CD4-positive, alpha-beta T cell treated with Interferon alpha-2 for 1 hour (primary cell): ENCODE measurements around the gene MYO16.

Experiments
- DNase-seq, 2 donors: peaks; one replicate each; pipeline ENCODE4 v3.0.0-alpha.2; 2020 to 2022

MYO16 gene

GRCh38 chr13:108947551-108948030 is 318.2 kb downstream of the MYO16 start:
- no peak for DNase-seq

DNA sequence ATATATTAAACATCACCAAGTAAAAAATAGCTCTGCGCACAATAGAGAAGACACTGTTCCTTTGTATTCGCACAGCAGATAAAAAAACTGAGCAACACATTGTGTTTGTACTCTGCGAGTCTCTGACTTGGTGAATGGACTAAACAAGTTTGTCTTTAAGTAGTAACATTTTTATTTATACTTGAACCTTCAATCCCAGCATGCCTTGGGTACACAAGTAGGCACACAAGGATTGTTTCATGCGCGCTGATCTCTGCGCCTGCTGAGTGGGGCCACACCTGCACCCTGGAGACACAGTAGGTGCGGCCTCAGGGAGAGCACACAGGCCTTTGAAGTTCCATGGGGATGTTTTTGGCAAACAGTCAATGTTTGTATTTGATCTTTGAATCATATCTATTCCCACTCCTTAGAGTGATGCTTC is 318.9 kb downstream of the MYO16 start:
- no peak for DNase-seq

- no peak for DNase-seq
These were observed 321.1 kb downstream of the MYO16 start for GRCh38 chr13:108950333-108951010.

GRCh38 chr13:108955741-108956140 is 326.3 kb downstream of the MYO16 start:
- DNase-seq: no peak

DNA sequence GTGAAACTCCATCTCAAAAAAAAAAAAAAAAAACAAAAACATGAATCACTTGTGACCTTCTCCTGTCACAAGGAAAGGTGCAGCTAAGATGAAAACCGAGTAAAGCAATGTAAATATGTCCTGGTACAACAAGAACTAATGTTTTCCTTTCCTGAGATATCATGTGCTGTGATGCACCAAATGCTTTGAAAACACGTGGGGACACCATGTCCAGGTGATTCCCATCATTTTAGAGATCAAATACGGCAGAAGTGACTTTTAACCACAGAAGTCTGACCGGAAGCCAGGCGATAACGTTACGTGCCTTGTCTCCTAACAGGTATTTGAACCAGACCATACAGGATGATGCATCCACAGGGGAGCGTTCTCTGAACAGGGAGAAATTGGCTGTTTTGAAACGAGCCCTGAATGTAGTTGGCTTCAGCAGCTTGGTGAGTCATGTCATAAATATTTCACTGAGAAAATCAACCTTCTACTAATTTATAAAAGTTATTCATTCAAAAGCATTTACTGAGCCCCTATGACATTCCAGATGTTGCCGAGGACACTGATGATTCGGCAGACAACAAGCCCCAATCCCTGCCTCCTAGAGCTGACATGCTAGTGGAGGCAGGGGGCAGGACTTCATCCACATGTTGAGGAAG is 328.1 kb downstream of the MYO16 start:
- no peak for DNase-seq

- no peak for DNase-seq
These were observed 328.6 kb downstream of the MYO16 start for GRCh38 chr13:108958013-108958376.

DNA sequence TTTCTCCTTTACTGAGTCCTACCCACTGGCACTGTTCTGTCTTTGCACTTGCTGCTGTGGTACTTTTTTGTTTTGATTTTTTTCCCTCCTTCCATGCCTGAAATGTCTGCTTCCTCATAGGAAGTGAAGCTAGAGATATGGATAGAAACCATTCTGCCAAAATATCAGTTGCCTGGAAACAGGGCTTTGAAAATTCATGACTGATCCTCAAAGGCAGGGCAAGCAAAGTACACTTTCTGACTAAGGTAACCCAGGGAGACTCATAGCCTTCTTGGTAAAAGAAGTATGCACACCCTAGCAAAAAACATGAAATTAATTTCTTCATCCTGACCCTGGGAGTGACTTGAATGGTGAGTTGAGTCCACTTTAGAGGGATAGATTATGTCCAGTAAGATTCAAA is 329.8 kb downstream of the MYO16 start:
- no peak for DNase-seq

GRCh38 chr13:108960006-108960405 is 330.6 kb downstream of the MYO16 start:
- DNase-seq: no peak

DNA sequence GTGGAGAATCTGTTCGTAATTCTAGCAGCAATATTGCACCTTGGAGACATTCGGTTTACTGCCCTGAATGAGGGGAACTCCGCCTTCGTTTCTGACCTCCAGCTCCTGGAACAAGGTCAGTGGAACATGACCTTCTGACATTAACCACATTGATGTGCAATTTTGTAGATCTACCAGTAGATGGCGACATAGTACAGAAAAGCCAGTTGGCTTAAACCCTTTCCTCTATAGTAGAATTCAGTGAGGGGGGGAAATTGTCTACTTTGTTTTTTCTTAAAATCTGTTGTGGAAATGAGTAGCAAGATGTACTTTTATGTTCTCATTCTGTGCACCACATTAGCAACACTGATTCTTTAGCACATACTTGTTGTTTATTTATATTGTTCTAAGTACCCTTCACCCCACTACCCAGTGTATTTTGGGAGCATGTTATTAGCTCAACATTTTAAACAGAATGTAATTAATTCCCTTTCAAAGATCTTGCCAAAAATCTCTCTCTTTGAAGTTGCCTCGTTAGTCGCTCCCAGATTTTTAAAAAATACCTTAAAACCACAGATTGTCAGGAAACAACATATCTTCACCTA is 332.2 kb downstream of the MYO16 start:
- DNase-seq: peak in 1 of 2 donors; percentile 63

DNA sequence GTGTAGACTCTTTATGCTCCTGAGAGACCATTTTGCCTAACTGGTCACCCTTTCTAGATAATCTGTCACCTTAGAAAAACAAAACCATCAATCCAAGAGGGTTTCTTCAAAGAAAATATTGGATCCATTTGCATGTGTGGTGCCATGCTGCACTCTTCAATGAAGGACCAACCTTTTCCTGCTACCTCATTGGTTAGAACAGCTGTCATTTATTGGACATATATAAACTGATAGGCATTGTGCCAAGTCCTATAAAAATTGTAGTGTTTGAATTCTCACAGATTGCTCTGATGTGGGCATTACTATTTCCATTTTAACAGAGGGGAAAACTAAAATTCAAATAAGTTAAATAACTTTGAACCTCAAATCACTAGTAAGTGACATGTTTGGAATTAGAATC is 333.2 kb downstream of the MYO16 start:
- DNase-seq: no peak

DNA sequence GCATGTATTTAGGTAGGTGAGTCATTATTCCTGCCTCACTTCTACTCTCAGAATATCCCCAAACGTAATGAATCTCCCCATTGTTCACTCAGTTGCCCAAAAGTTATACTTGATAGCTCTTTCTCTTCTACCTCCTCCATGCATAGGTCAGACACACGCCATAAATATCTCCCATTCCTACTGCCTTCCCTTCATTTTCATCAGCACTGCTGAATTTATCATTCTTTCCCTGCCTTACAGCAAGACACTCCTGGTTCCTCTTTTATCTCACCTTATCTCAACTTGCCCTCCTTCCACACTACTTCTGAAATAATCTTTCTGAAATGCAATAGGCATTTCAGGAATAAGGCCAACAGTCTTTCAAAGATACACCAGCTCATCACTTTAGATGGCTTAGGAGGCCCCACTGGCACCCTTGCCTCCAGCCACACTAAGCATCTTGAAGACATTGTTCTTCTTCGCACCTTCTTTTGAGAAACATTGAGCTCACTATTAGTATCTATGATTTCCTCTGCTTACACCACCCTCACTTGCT is 333.9 kb downstream of the MYO16 start:
- DNase-seq: no peak

GRCh38 chr13:108963846-108964600 is 334.6 kb downstream of the MYO16 start:
- no peak for DNase-seq

GRCh38 chr13:108964606-108965005 is 335.2 kb downstream of the MYO16 start:
- no peak for DNase-seq

DNA sequence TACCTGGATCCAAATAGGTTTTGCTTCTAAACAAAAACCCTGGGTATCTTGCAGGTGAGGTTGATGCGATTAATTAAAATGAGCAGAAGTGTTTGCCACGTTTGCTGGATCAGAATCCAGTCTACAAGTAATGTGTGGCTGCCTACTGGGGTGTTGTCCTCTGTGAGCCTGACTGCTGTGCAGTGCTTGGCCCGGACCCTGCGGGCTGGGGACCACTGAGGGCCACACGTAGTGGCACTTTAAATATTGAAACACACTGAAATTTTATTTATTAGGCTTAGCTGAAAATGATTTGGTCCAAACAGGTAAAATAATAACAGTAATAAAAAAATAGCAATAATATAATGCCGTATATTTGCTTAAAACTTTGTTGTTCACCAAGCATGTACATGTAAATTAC is 338.0 kb downstream of the MYO16 start:
- DNase-seq: no peak

DNA sequence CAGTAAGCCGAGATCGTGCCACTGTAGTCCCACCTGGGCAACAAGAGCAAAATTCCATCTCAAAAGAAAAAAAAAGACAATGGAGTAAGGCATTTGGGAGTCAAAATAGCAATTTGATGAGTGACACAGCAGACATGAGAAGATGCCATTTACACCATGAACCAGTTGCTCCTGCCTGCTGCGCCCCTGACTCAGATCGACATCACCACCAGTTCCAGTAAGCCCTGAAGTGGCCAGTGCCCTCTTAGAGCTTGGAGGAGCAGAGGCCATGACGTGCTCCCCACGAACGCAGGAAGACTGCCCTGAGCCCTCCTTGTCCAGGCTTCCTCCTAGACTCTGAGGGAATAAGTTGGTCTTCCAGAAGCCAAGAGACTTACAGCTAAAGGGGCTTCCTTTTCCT is 339.2 kb downstream of the MYO16 start:
- no peak for DNase-seq

DNA sequence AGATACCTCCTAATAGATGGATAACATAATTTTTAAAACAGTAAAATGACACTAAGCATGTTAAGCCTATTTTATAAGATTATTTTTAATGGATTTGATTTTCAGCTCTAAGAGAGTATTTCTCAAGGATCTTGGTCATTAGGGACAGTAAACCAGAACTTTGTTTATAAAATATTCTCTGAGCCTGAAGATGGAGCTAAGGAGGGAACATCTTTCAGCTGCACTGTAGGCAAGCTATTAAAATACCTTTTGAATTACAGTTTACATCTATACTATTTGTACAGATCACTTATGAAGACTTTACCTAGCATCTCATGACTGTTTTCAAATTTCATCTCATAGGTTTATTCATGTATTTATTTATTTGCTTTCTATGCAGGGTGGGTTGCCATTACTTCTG is 345.3 kb downstream of the MYO16 start:
- DNase-seq: no peak

- no peak for DNase-seq
These were observed 350.8 kb downstream of the MYO16 start for GRCh38 chr13:108980237-108980636.

GRCh38 chr13:108981407-108981806 is 352.0 kb downstream of the MYO16 start:
- no peak for DNase-seq

- DNase-seq: no peak
These were observed 353.9 kb downstream of the MYO16 start for GRCh38 chr13:108983273-108983672.

DNA sequence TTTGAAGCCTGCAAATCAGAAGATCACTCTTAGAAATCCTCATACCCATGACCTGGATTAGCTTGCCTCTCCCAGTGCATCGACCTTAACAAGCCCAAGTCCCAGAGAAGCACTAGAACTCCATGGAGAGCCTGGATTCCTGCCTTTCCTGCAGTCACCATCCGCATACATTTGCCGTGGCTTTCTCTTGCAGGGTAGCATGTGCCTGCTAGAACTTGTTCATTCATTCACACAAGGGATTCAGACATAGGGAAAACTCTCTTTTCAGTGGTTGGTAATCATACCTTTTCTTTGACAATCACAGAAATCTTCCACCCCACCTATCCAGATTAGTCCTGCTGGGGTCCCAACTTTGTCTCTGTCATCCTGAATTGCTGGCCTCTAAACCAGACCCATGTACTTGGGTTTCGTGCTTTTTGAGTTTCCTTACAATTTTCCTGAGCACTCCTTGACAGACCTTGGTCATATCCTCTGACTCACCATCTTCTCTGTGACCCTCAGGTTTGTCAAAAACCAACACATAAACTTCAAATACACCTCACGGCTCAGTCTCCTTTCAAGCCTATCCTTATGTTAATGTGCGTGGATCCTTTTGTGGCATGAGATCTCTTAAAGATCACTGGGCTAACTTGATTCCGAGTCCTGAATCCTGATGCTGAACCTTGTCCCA is 355.0 kb downstream of the MYO16 start:
- no peak for DNase-seq

DNA sequence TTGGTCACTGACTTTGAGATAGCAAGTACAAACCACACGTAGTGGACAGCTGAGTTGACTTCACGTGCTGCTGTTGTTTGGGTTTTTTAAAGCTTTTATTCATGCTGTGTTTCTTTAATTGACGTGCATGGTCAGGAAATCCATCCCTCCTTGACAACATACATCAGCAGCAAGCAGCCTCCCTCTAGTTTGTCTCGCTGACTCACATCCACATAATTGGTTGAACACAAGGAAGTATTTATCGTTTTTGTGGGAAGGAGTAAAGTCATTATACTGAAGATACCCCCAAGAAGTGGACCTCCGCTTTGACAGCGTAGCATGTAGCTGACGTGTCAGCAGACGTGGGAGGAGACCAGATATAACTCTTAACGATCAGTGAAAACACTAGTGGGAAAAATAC is 355.8 kb downstream of the MYO16 start:
- no peak for DNase-seq

DNA sequence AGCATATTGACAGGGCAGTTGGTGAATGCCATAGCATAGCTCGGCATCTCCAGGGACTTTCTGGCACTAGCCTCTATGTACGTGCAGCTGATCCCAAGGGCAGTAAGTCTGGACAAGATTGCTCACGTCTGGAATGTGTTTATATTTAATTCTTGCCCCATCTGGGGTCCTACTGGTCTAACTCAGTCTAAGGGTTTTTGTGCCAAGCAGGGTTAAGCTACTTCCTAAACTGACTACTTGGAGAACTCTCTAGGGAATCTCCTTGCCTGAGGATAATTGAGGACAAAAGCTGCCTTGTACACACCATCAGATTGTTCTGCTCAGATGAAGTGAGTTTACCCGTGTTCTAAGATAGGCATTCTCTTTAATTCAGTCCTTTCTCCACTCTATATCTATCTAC is 358.1 kb downstream of the MYO16 start:
- DNase-seq: no peak

DNA sequence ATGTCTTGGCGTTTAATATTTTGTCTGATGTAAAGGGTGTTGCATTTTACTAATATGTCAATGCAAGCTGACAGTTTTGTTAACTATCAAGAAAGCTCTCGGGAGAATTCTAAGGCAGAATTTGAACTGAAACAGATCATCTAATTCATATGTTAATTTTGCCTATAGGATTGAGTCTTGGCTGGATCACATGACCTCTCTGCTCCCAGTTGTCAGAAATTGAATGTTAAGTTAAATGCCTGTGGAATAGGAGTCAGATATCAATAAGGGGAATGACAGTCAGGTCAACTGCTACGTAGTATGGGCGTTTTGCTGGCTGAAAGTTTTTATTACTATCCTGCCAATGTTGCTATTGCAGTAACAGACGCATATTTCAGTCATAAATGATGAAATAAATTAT is 358.5 kb downstream of the MYO16 start:
- no peak for DNase-seq
